Heart left ventricle (tissue), 13 donors: ENCODE results near the gene ITSN1.

Source experiments
- CTCF ChIP-seq, 12 donors: fragments of 200-600 bp; sonication (generic) in 4 of 12; IDR thresholded peaks; one replicate each; pipeline versions ENCODE4 v1.5.0 to v1.8.0; 2018 to 2022; ENCODE audit warnings: antibody characterized with exemption in 12 of 12, mild to moderate bottlenecking in 5 of 12
- POLR2A ChIP-seq, 2 donors: fragments of 450-650 bp; IDR thresholded peaks; one replicate each; pipeline ENCODE4 v1.6.1; 2017; ENCODE audit warnings: antibody characterized with exemption in 2 of 2, mild to moderate bottlenecking in 2 of 2, moderate library complexity in 2 of 2
- donor health status: ischemic (EF 13 %, LVEDD 7.1; RV severe dilation, severe dysfunction).
- donor health status: DM: no; HTN: yes; CAD: no.
- donor health status: DM: no; HTN: no; CAD: no.
- donor health status: ischemic (EF 25% LVEDD 6.9; RV normal size, moderate dysfunction).
- donor health status: ischemic (EF 25% LVEDD 5.7; RV mildly dilated, moderate dysfunction).
- donor health status: ischemic (EF 35%, LVEDD 5.7; RV mildly dilated, moderate dysfunction).
- donor health status: nonischemic (EF 11% LVEDD 7.7; RV severe dilation, severe dysfunction).
- donor health status: DM: yes; HTN: yes; CAD: no.
- donor health status: PGD.
- donor health status: ischemic (EF 29% LVEDD 5.4; RV normal size, mild dysfunction).
- donor health status: nonischemic (EF 23%, LVEDD 6.1; RV moderate dilation, normal function).

GRCh38 chr21:33902349-33902748, 260.0 kb downstream of the ITSN1 start:
- TF ChIP-seq CTCF (IDR thresholded peaks at IDR 0.05) (no peak), POLR2A (IDR thresholded peaks at IDR 0.05) (no peak)
